HUES64 (cell line): ENCODE measurements around the gene DHRS4.
"Not testable (repeated sequence)": the region's sequence is repeated elsewhere in the genome, so short reads cannot be mapped to it uniquely, and the experiment has no call there.

Experiments used
- H3K27ac ChIP-seq: 2 replicates; pipeline ENCODE4 v1.7.0; 2013; ENCODE audit warnings: low read depth, low read length, inconsistent platforms
- H3K27me3 ChIP-seq: 2 replicates; pipeline ENCODE4 v1.6.1; 2013; ENCODE audit warnings: mild to moderate bottlenecking, low read length; ENCODE audit not compliant: insufficient read depth
- H3K36me3 ChIP-seq: 2 replicates; pipeline ENCODE4 v1.6.1; 2013; ENCODE audit warnings: mild to moderate bottlenecking, low read length; ENCODE audit not compliant: insufficient read depth
- H3K4me1 ChIP-seq: 2 replicates; pipeline ENCODE4 v1.6.1; 2013; ENCODE audit warnings: mild to moderate bottlenecking, low read length, moderate library complexity; ENCODE audit not compliant: insufficient read depth
- H3K4me3 ChIP-seq: 2 replicates; pipeline ENCODE4 v1.5.1; 2013; ENCODE audit warnings: mild to moderate bottlenecking, low read length, moderate library complexity
- H3K9ac ChIP-seq: 2 replicates; pipeline ENCODE4 v1.6.1; 2013; ENCODE audit warnings: mild to moderate bottlenecking, low read depth, low read length
- H3K9me3 ChIP-seq: 2 replicates; pipeline ENCODE4 v1.6.1; 2013; ENCODE audit warnings: low read depth, low read length; ENCODE audit not compliant: insufficient read depth
- WGBS: fragments of 150-250, 120-280 bp; methylation state at CpG from one replicate; pipeline ENCODE4 v1.1.7; 2013; ENCODE audit warnings: missing lambda C conversion rate; 5-methylcytosine and 5-hydroxymethylcytosine counted together

The DHRS4 gene

DNA sequence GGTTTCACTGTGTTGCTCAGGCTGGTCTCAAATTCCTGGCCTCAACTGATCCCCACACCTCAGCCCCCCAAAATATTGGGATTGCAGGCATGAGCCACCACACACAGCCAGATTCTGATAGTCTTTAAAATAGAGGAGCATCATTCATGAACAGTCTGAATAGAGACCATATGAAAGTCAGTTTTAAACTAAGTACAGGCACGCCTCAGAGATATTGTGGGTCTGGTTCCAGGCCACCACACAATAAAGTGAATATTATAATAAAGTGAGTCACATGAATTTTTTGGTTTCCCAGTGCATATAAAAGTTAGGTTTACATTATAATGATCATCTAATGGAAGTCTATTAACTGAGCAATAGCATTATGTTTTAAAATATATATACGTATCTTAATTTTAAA is 8.1 kb downstream of the DHRS4 start:
- H3K4me1 ChIP-seq, H3K36me3 ChIP-seq, H3K27me3 ChIP-seq, H3K9me3 ChIP-seq, H3K9ac ChIP-seq, H3K27ac ChIP-seq, H3K4me3 ChIP-seq: not testable (repeated sequence)
- 100% methylated on average over 1 of the region's 2 CpGs for WGBS

DNA sequence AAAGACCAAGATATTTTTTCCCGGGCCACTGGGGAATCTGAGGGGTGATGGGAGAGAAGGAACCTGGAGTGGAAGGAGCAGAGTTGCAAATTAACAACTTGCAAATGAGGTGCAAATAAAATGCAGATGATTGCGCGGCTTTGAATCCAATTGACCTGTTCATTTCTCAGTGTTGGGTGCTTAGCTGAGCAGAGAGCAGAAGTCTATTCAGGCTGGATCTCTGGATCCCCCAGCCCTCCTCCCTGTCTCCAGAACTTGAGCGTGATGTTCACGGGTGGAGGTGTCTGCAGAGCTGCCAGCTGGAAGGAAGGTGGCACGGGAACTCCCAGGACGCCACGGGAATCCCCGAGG is 15.5 kb downstream of the DHRS4 start:
- not testable (repeated sequence) for H3K27ac ChIP-seq, H3K36me3 ChIP-seq, H3K9ac ChIP-seq, H3K4me3 ChIP-seq, H3K9me3 ChIP-seq, H3K4me1 ChIP-seq, H3K27me3 ChIP-seq
- no CpG with 5 or more reads among the region's 9 CpGs for WGBS

DNA sequence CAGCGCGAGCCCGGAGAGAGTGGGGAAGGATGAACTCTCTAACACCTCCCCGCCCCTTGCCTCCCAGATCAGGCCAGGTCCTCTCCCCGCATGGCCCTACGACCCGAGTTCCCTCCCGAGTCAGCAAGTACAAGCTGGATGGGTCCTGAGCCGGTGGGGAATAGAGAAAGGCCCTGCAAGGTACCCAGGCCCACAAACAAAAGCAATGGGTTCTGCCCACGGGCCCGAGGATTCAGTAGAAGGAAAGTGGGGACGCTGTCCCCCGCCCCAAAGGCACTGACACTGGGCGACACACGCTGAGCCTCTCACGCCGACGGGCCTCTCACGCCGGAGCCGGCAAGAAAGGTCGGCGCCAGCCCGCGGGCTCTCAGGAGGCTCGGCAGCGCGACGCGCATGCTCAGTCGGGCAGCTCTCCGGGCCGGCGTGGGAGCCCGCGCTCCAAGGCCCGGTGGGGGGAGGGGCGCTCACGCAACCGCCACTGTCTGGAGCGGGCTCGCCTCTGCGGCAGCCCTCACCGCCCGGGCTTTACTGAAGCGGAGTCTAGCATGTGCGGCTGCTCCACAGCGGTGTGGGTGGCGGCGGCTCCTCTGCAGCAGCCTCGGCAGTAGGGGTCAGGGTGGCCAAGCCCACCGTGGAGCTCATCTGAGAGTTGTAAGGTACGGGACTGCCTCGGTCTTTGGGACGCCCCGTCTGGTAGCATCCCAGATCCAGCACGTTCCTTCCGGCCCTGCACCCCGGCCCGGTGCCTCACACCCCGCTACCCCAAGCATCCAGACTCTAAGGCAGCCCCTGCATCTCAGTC is 16.1 kb downstream of the DHRS4 start:
- not testable (repeated sequence) for H3K27me3 ChIP-seq, H3K9ac ChIP-seq, H3K4me1 ChIP-seq, H3K27ac ChIP-seq, H3K36me3 ChIP-seq, H3K9me3 ChIP-seq
- 43% methylated on average over 57 of the region's 61 CpGs for WGBS
- peak overlapping the region; percentile 51 for H3K4me3 ChIP-seq

DNA sequence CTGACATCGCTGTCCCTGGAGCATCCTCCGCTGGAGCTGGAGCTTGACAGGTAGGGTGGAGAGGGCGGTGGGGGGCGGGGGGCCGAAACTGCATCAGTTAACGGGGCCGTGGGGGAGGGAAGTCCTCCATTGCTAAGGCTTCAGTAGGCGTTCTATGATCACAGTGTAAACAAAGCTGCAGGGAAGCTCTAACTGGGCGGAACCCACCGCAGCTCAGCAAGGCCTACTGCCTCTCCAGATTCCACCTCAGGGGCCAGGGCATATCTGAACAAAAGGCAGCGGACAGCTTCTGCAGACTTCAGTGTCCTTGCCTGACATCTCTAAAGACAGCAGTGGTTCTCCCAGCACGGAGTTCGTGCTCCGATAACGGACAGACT is 16.7 kb downstream of the DHRS4 start:
- 86% methylated on average over 9 of the region's 15 CpGs for WGBS
- H3K4me3 ChIP-seq, H3K9ac ChIP-seq: not testable (repeated sequence)

DNA sequence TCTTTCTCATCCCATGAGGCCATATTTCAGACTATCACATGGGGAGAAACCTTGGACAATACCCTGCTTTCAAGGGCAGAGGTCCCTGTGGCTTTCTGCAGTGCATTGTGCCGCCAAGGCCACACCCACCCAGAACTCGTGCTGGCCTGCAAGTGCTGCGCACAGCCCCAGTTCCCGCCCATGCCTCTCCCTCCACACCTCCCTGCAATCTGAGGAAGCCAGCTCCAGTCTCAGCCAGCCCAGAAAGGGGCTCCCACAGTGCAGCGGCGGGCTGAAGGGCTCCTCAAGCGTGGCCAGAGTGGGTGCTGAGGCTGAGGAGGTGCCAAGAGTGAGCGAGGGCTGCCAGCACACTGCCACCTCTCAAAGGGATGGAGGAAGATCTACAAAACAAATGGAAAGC is 19.6 kb downstream of the DHRS4 start:
- 73% methylated on average over 8 of the region's 8 CpGs for WGBS
- H3K9ac ChIP-seq, H3K27me3 ChIP-seq, H3K4me3 ChIP-seq, H3K36me3 ChIP-seq, H3K27ac ChIP-seq, H3K9me3 ChIP-seq, H3K4me1 ChIP-seq: not testable (repeated sequence)

More for the DNA sequence above, 16.7 kb downstream of the DHRS4 start:
- not testable (repeated sequence) for H3K4me1 ChIP-seq, H3K27ac ChIP-seq, H3K9me3 ChIP-seq, H3K27me3 ChIP-seq, H3K36me3 ChIP-seq

DNA sequence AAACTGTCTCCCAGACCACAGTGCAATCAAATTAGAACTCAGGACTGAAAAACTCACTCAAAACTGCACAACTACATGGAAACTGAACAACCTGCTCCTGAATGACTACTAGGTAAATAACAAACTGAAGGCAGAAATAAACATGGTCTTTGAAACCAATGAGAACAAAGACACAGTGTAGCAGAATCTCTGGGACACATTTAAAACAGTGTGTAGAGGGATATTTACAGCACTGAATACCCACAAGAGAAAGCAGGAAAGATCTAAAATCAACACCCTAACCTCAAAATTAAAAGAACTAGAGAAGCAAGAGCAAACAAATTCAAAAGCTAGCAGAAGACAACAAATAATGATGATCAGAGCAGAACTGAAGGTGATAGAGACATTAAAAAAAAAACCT is 20.5 kb downstream of the DHRS4 start:
- H3K27ac ChIP-seq, H3K4me1 ChIP-seq: not testable (repeated sequence)

DNA sequence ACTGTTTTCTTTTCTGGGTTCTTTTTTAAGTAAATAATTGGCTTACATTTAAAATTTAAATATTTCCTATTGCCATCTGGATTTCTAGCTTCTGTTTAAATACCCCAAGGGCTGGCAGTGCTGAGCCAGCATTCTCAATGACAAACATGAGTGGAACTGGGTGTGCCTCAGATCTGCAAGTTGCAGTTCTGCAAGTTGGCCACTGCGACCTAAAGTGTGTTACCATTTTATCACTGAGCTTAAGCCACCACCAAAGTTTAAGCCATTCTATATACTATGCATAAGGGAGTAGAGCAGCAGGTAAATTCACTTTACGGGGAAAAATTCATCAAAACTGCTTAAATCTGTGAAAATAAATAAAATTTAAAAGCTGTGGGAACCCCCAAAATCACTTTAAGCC is 23.6 kb downstream of the DHRS4 start:
- not testable (repeated sequence) for H3K27me3 ChIP-seq, H3K4me1 ChIP-seq, H3K9me3 ChIP-seq, H3K36me3 ChIP-seq, H3K9ac ChIP-seq, H3K4me3 ChIP-seq, H3K27ac ChIP-seq
- WGBS, result 56% methylated on average over 1 of the region's 2 CpGs

More for the DNA sequence above, 20.5 kb downstream of the DHRS4 start:
- H3K9me3 ChIP-seq, H3K9ac ChIP-seq, H3K4me3 ChIP-seq, H3K27me3 ChIP-seq, H3K36me3 ChIP-seq: not testable (repeated sequence)

DNA sequence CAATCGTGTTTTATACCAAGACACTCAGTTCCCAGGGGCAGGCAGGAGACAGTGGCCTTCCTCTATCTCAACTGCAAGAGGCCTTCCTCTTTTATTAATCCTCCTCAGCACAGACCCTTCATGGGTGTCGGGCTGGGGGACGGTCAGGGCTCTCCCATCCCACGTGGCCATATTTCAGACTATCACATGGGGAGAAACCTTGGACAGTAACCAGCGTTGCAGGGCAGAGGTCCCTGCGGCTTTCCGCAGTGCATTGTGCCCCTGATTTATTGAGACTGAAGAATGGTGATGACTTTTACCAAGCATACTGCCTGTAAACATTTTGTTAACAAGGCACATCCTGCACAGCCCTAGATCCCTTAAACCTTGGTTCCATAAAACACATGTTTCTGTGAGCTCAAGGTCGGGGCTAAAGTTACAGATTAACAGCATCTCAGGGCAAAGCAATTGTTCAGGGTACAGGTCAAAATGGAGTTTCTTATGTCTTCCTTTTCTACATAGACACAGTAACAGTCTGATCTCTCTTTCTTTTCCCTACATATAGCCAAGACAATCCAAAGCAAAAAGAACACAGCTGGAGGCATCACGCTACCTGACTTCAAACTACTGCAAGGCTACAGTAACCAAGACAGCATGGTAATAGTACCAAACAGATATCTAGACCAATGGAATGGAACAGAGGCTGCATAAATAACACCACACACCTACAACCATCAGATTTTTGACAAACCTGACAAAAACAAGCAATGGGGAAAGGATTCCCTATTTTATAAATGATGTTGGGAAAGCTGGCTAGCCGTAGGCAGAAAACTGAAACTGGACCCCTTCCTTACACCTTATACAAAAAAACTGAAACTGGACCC is 28.6 kb downstream of the DHRS4 start:
- not testable (repeated sequence) for H3K27ac ChIP-seq, H3K27me3 ChIP-seq, H3K36me3 ChIP-seq, H3K9ac ChIP-seq, H3K9me3 ChIP-seq, H3K4me3 ChIP-seq, H3K4me1 ChIP-seq
- 85% methylated on average over 9 of the region's 10 CpGs for WGBS

DNA sequence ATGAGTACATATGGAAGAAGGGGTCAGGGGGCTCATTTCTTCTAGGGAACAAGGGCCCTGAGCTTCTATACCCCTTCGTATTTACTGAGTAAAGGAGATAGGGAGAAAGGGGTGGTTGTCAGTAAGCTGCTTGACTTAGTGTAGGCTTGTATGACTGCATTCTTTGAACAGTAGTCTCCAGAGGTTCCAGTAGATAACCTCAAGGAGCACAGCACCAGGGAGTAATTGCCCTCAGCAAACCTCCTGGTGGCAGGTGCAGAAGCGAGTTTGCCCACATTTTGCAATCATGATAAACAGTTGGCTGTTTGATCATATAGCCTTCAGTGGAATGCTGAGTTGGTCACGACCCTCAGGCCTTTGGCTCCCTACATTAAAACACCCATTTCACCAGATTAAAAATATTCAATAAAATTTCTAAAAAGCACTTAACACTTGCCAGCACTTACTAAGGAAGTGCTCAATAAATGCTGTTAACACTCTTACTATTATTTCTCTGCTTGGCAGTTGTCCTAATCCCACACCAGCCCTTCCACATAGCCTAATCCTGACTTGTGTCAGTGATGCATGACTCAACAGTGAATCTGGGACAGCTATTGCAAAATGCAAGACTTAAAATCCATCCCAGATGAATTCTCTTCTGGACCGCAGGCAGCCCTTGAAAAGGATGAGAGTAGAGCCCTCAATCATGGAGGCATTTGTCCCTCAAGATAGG is 31.5 kb downstream of the DHRS4 start:
- Histone ChIP-seq H3K4me1 (no peaks in the 10 kb centered on the region), H3K9ac (no peak overlapping the region), H3K4me3 (no peak overlapping the region), H3K27ac (no peak overlapping the region), H3K9me3 (no peaks in the 10 kb centered on the region), H3K36me3 (no peaks in the 10 kb centered on the region), H3K27me3 (no peaks in the 10 kb centered on the region)
- 86% methylated on average over 4 of the region's 4 CpGs for WGBS

DNA sequence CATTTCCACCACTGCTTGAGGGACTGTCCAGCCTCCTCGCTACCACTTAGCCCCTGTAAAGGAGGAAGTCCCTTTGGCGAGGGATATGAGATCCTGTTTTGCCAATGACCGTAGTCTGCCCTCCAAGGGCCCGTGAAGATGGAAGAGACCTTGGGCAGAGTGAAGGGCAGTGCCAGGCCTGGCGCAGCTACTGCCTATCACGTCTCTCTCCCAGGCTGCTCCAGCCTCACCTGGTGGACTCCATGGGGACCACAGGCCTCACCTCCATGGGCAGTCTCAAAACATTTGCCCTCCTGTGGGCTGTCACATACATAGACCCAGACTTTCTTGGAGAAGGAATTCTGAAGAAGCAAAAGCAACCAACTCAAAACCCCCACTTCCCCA is 34.6 kb downstream of the DHRS4 start:
- not testable (repeated sequence) for H3K9me3 ChIP-seq, H3K27ac ChIP-seq, H3K27me3 ChIP-seq, H3K36me3 ChIP-seq, H3K4me1 ChIP-seq, H3K9ac ChIP-seq
- 78% methylated on average over 6 of the region's 6 CpGs for WGBS
- H3K4me3 ChIP-seq, result peak overlapping the region; percentile 33

DNA sequence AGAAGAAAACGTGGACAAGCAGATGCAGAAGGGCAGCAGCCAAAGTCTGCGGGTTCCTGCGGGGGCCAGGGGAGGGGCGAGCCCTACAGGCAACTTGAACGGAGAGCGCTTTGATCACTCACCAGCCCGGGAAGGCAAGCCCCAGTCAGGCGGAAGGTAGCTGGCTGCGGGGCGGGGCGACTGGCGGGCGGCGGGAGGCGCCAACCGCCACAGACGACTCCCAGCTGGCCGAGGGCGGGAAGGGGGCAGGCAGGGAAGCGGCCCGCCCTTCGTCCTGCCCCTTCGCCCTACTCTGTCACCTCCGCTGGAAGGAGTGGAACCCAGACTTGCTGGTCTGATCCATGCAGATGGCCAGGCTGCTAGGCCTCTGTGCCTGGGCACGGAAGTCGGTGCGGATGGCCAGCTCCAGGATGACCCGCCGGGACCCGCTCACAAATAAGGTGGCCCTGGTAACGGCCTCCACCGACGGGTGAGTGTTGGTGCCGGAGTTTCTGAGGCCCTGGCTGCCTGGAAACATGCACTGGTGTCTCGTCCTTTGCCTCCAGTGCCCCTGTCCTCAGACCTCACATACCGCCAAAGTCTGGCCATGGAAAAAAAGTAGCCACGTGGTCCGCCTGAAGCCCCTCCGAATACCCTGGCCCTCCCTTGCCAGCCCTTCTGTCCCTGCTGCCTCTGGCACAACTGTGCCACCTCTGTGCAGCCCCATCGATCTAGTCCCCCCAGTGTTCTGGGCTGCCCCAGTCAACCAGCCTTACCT is 35.2 kb downstream of the DHRS4 start, which contains the start of gene DHRS4L2:
Gene DHRS4L2, plus strand, starts transcription at position 323 of the 757 bp plus-strand sequence. Its CDS starts 19 bp downstream, at position 342.
- not testable (repeated sequence) for H3K36me3 ChIP-seq, H3K9me3 ChIP-seq, H3K27ac ChIP-seq, H3K4me1 ChIP-seq, H3K27me3 ChIP-seq
- WGBS, result 16% methylated on average over 40 of the region's 40 CpGs
- H3K4me3 ChIP-seq, result peak within 1 kb of the TSS; percentile 47
- H3K9ac ChIP-seq, result 0 out of 2 replicates have a peak within 1 kb of the TSS, but pooled peaks have one; percentile 45
